Measurements from ENCODE around the gene DIDO1. TPM values are rescaled to one million over a fixed set of nuclear protein-coding genes. Genes with fewer than 3 reads are reported as not detected.

DIDO1 gene
- total and polyA plus RNA-seq, 9 of the 15 experiments (the other 6 are each of a cell fraction or from before 2014, with no cell fraction given), result 4.4 to 46.8 (median 31.2) TPM

DNA sequence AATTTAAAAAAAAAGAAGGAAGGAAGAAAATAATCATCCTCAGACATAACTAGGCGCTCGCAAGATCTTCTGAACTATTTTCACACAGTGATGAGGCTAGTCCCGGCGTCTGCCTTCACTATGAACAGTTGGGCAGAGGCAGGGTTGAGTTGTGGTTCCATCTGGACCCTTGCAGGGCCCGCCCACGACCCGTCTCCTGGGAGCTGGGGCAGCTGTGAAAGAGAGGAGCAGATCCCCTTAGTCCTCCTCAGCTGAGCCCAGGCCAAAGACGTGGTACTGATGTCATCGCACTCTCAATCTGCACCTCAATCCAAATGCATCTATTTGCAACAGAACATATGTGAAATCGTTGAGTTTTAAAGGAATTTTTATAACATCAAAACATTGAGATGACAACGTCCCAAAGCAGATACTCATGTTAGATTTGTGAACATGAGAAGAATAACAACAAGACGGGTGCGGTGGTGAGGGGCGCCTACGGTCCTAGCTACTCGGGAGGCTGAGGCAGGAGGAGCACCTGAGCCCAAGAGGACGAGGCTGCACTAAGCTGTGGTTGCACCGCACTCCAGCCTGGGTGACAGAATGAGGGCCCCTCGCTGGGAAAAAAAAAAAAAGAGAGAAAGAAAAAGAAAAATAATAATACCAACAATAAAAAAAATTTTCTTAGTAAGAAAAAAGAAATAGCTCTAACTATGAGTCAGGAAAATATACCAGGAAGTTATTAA lies 80.0 kb downstream of the DIDO1 start:
- H3K9me1 ChIP-seq (ENCODE audit: control insufficient read depth, insufficient read depth, low read length), result no peaks in the 10 kb centered on the region
- WGBS (ENCODE audit: insufficient coverage, low coverage, missing lambda C conversion rate), result 88% methylated on average over 17 of the region's 19 CpGs
- no peaks in the 10 kb centered on the region for H3K27me3 ChIP-seq (ENCODE audit: control insufficient read depth in 2 of 2, insufficient read depth in 2 of 2, low read length in 2 of 2)
- no peaks in the 10 kb centered on the region for H3K9me3 ChIP-seq (replicated peaks; ENCODE audit: control insufficient read depth, insufficient read depth, low read depth, low read length)
- H3K36me3 ChIP-seq (ENCODE audit: control insufficient read depth, insufficient read depth, low read length), result peaks cover 48% of the 10 kb centered on the region
- no peak overlapping the region for H3K27ac ChIP-seq (ENCODE audit: extremely low read depth, low read depth, low read length)
- H3K4me3 ChIP-seq, result no peak overlapping the region
- in situ Hi-C loops (cut with MboI) (no loop called here), intact Hi-C loops (cut with micrococcal nuclease) (loop anchor here (2.0 kb wide), 1 partner anchor 24 kb away; no protein-coding TSS in a partner anchor)
- CTCF ChIA-PET (ENCODE audit: low intra/inter-chr PET ratio), result no interaction called here
- no peak for FAIRE-seq
- H3K4me1 ChIP-seq (replicated peaks in 1 of 2; ENCODE audit: control insufficient read depth in 2 of 2, insufficient read depth in 2 of 2, low read length in 2 of 2), result peaks cover 0 to 13% of the 10 kb centered on the region in 2 experiments; a peak in 1 of 5 replicates
- BruUV-seq (replicated peaks), result no TSS peak
- no peaks in the 10 kb centered on the region for H3K79me2 ChIP-seq (ENCODE audit: control insufficient read depth, insufficient read depth, low read length)
- H3K4me2 ChIP-seq (ENCODE audit: insufficient read depth, low read length), result no peak overlapping the region
- no peak for DNase-seq (ENCODE audit: extremely low read depth in 1 of 4, low spot score in 3 of 4)
- POLR2A ChIA-PET, result interaction anchor here (0.6 to 0.7 kb wide), 2 partner anchors 11 to 102 kb away, joined by 3 read pairs; no protein-coding TSS in a partner anchor
- ATAC-seq, result no peak
- no peaks in the 10 kb centered on the region for H4K20me1 ChIP-seq (replicated peaks; ENCODE audit: control insufficient read depth, insufficient read depth, low read length)
- no peak overlapping the region for H3K9ac ChIP-seq (ENCODE audit: insufficient read depth in 1 of 2, low read depth in 2 of 2, low read length in 2 of 2)
- no peak overlapping the region for H2AFZ ChIP-seq (ENCODE audit: low read depth, low read length)
- TF ChIP-seq ZHX1 (conservative IDR thresholded peaks at IDR 0.05; ENCODE audit: low read length), result no peak
- TF ChIP-seq HMG20B (CRISPR knock-in tag; IDR thresholded peaks at IDR 0.05), result no peak
- TF ChIP-seq ZFP30 (CRISPR knock-in tag; IDR thresholded peaks at IDR 0.05; ENCODE audit: borderline replicate concordance), result no peak
- no peak for TF ChIP-seq ZNF184 (CRISPR knock-in tag; IDR thresholded peaks at IDR 0.05)
- no peak for TF ChIP-seq C11orf30 (IDR thresholded peaks at IDR 0.05; ENCODE audit: low read depth)
- TF ChIP-seq LCOR (CRISPR knock-in tag; IDR thresholded peaks at IDR 0.05), result no peak
- TF ChIP-seq STAT6 (CRISPR knock-in tag; IDR thresholded peaks at IDR 0.05), result no peak
- no peak for TF ChIP-seq STAT5A (IDR thresholded peaks at IDR 0.05; ENCODE audit: borderline replicate concordance, low read length)
- TF ChIP-seq, protein P1, sequence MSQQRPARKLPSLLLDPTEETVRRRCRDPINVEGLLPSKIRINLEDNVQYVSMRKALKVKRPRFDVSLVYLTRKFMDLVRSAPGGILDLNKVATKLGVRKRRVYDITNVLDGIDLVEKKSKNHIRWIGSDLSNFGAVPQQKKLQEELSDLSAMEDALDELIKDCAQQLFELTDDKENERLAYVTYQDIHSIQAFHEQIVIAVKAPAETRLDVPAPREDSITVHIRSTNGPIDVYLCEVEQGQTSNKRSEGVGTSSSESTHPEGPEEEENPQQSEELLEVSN (IDR thresholded peaks at IDR 0.05; ENCODE audit: borderline replicate concordance in 1 of 2, extremely low read depth in 1 of 2, insufficient read depth in 1 of 2, insufficient read length in 1 of 2, low read depth in 1 of 2, low read length in 1 of 2, poor library complexity in 1 of 2, severe bottlenecking in 1 of 2), result no peak
- TF ChIP-seq RBM22 (IDR thresholded peaks at IDR 0.05; ENCODE audit: low read depth, low read length, poor library complexity, severe bottlenecking), result no peak
- TF ChIP-seq ELK3 (CRISPR knock-in tag; IDR thresholded peaks at IDR 0.05), result no peak
- no peak for TF ChIP-seq TRIM28 (IDR thresholded peaks at IDR 0.05)
- TF ChIP-seq ZNF717 (CRISPR knock-in tag; IDR thresholded peaks at IDR 0.05), result no peak
- no peak for TF ChIP-seq PTTG1 (tag; IDR thresholded peaks at IDR 0.05; ENCODE audit: low read depth)
- no peak for TF ChIP-seq RFX5 (IDR thresholded peaks at IDR 0.05; ENCODE audit: low read depth, low read length)

Measured in K562 (cell line).